HG03064 (cell line): ENCODE data around the gene PLET1.

Experiments
- ATAC-seq: cut with Tn5 transposase; IDR thresholded peaks from one replicate; pipeline ENCODE4 v1.9.1; 2021; ENCODE audit warnings: low read depth; ENCODE audit not compliant: unreplicated experiment

Gene PLET1

GRCh38 chr11:112260490-112260889 is at the start of gene PLET1:
PLET1 (minus strand) TSS chr11:112260860; CDS start chr11:112260589, 271 bp downstream.
- ATAC-seq: no peak

- ATAC-seq: no peak
Measured at GRCh38 chr11:112310419-112310818, 49.8 kb upstream of the PLET1 start.

DNA sequence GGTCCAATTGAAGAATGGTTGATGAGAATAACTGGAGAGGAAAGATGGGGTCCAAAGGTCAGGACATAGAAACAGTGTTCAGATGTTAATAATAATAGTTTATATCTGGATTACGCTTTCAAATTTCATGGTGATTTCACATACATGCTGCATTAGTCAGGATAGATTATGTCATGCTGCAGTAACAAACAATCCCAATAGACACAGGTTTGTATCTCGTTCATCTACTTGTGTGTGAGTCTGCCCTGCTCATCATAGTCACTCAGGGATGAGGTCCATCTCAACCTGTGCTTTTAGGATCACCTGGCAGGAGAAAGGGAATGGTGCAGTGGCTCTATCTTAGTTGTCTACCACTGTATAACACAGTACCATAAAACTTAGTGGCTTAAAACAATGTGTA is 48.0 kb upstream of the PLET1 start:
- no peak for ATAC-seq

DNA sequence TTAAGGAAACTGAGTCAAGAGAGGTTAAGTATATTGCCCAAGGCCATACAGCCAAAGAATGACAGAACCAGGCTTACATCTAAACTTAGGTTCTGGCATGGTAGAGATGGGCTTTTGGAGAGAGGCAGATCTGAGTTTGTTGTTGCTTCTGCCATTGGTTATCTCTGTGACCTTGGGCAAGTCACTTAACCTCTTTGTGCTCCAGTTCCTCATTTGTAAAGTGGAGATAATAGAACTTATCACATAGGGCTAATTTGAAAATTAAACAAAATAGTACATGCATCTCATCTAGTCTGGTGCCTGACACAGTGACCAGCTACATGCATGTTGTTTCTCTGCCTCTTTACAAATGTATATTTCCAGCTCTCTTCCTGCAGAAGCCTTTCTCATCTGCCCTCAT is 47.0 kb upstream of the PLET1 start:
- no peak for ATAC-seq

DNA sequence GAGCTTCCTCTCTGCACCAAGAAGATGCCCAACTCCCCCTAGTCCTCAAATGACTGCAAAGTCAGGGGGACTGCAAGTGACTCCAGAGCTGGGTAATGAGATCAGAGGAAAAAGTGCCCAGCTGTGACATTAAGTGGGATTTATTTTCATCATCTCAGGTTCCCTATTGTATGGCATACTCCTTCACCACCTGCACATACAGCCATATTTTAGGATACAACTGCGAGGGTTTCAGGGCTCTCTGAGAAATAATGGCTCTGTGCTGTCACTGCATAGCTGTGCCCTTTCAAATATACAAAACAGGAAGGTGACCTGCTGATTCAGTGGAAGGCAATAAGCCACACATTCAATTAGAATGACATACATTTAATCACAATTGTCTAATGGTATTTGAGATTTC is 45.6 kb upstream of the PLET1 start:
- ATAC-seq: no peak

- ATAC-seq: no peak
Measured at GRCh38 chr11:112304914-112305313, 44.3 kb upstream of the PLET1 start.

DNA sequence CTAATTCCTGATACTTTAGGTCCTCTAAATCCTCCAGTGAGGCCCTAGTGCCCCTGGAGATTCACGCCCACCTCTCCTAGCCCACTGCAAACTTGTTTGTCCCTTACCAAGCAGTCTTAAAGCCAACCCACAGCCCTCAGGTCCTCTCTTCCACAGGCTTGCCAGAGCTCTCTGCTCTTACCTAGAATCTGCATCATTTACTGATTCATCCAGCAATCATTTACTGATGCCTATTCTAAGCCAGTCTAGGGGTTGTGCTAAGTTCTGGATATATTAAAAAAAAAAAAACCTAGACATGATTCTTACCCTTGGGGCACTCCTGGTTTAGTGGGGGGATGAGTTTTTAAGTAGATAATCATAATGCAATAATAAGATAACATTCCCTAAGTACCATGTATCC is 43.0 kb upstream of the PLET1 start:
- no peak for ATAC-seq

DNA sequence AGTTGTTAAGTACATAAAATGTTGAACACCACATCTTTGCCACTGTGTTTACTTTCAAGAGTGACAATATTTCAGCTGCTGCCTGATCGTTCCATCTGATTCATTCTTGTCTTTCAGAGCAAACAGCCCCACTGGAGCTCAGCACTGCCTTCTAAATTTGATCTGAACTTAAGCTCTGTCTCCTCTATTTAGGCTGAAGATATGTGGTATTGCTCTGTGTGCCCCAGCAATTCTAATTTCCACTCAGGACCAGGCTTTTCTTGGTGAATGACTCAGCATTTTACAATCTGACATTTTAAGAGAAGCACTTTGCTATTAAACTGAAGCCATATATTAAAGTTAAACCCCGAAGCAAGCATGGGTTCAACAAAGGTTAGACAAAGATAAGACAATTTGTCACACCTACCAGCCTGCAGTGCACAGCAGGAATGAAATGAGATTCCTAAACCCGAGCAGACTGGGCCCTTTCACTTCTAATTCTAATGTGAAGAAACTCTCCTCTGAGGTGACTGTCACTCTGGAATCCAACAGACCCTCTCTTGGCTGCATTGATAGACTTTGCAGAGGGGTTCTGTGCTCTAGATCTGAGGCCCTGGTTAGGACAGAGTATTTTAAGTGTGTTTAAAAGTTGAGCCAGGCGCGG is 41.7 kb upstream of the PLET1 start:
- ATAC-seq: no peak

DNA sequence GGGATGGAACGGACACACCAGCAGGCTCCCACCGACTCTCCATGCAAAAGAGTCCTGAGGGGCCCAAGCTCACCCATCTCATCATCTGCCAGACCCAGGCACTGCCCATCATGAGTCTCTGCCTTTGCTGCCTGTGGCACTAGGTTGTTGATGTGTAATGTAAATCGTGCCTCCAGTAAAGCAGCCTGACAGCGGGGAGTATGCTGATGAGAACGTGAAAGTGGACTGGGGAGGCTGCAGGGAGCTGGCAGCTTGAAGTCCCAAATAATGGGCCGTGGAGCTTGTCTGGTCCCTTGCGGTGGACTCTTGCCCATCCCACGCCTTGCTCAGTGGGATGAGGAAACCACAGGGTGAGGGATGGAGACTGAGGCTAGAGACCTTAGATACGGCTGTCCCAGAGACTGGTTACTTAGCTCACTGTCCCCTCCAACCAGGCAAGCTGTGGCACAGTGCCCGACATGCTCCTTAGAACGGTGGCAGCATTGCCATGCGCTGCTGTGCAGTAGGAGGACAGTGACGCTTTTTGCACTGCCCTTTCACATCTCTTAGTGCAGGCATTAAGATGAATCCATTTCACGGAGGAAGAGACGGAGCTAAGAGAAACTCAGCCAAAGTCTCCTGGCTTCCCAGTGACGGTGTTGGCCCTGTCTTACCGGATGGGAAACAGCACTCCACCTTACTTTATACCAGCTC is 39.6 kb upstream of the PLET1 start:
- no peak for ATAC-seq

DNA sequence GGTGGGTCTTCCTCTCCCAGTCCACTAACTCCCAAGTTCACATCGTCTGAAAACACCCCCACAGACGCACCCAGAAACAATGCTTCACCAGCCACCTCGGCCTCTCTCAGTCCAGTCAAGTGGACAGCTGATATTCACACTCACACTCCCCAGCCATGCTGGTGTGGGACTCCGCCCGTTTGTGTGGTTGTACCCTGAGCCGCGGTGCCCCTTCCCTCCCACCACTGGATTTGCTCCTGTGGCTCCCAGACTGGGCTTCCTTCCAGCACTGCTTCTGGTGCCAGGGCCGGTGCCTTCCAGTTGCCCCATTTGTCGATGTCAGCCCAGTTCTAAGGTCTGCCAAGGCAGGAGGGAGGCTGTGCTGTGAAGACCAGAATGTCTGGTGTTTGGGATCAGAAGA is 37.9 kb upstream of the PLET1 start:
- no peak for ATAC-seq

DNA sequence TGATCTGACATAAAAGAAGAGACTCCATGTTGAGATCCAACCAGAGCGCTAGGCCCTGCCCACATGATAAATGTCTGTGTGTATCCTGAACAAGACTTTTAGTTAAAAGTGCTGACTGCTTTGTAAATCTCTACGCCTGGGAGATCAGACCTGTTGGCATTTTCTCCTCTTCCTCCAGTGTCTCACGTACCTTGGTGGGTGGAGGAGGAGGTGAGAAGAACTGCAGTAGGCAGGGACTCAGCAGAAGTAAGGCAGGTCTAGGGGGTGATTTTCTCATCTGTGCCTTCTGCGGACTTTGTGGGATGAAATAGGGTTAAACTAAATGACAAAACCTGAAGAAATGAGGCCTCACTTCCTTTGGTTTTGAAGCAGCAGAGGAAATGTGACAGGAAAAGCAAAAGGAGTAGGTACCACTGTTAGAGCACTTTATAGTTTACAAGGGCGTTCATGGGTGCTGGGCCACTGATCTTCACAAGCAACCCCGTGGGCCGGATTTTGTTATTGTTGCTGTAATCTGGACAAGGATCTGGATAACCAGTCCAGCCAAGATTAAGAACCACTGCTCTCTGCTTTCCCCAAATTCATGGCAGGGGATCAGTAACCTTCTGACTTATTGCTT is 36.7 kb upstream of the PLET1 start:
- ATAC-seq: no peak

- no peak for ATAC-seq
Measured at GRCh38 chr11:112296044-112296443, 35.4 kb upstream of the PLET1 start.

DNA sequence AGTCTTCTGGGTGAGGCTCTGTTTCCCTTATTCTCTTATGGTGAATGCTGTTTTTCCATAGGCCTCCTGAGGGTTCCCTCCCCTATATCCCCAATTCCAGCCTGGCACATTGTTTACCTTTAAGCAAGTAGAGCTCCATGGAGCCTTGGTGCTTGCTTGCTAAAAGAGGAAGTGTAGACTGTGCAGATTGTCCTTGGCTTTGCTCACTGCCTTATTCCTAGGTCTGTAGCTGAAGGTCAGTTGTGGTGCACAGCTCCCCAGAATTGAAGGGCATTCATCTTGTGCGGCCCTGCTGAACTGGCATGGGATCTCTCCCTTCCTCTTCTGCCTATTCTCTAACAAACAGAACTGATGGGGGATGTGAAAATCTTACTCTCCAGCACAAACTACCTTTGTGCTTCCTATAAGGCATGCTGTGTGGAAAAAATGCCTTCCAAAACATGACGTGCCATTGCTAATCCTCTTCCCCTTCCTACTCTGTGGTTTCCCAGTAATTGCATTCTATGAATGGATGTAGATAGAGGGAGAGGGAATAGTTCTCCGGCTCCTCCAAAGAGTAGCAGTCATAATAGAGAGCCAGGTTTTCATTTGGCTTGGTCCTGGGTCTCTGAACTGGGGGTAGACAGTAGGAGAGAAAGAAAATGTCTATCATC is 34.2 kb upstream of the PLET1 start:
- ATAC-seq: no peak

- no peak for ATAC-seq
Measured at GRCh38 chr11:112293614-112294013, 33.0 kb upstream of the PLET1 start.

- ATAC-seq: no peak
Measured at GRCh38 chr11:112292785-112293407, 32.2 kb upstream of the PLET1 start.

DNA sequence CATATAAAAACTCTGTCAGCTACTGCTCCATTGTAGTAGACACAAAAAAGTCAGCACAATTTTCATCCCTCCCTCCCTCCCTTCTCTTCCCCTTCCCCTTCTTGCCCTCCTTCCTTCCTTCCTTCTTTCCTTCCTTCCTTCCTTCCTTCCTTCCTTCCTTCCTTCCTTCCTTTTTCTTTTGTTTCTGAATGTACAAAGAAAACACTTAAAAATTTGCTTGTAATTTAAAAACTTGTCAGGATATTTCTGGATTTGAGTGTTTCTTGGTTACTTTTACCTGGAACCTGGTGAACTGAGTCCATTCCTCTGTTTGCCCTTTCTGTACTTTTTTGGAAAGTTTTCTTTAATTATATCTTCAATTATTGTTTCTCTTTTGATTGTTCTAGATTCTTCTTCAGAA is 31.5 kb upstream of the PLET1 start:
- ATAC-seq: no peak

GRCh38 chr11:112291191-112291590 is 30.5 kb upstream of the PLET1 start:
- ATAC-seq: no peak

DNA sequence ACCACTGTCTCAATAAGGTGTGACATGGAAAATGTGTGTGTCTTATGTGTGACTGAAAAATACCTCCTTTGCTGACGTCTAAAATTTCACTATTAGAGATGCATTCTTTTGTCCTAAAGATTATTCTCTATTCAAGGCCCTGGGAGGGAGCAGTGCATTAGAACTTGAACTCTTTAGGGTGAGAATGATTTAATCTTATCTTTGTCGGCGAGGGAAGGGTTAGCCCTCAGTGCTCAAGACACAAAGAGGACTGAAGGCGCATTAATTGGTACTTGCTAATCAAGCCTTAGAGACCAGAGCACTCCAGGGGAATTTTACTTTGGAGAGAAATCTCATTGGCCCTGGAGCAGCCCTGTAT is 29.8 kb upstream of the PLET1 start:
- no peak for ATAC-seq

- ATAC-seq: peak; percentile 92
Measured at GRCh38 chr11:112289588-112290492, 29.2 kb upstream of the PLET1 start.

GRCh38 chr11:112288021-112288420 is 27.4 kb upstream of the PLET1 start:
- no peak for ATAC-seq
